Stimulated activated CD4-positive, alpha-beta T cell treated with anti-CD3 and anti-CD28 coated beads, Interleukin-1b, Interleukin-23, amount 100 ng/mL, for 48 hours (primary cell): Measurements from ENCODE around the gene GALNT4.

ENCODE experiments used
- DNase-seq: peaks from one replicate; pipeline ENCODE4 v3.0.0-alpha.2; 2020

Gene GALNT4

DNA sequence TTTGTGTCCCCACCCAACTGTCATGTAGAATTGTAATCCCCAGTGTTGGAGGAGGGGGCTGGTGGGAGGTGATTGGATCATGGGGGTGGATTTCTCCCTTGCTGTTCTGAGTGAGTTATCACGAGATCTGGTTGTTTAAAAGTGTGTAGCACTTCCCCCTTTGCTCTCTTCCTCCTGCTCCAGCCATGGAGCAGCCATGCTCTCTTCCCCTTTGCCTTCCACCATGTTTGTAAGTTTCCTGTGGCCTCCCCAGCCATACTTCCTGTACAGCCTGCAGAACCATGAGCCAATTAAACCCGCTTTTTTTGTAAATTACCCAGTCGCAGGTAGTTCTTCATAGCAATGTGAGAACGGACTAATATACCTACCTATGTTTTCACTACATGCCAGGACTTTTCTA, 3.8 kb upstream of the GALNT4 start:
- DNase-seq = no peak

GRCh38 chr12:89525824-89526770, 1.5 kb upstream of the GALNT4 start, which contains the start of gene POC1B:
Gene POC1B (minus strand): TSS chr12:89526047. CDS start chr12:89525895, 152 bp downstream.
- peak; percentile 77 for DNase-seq

- DNase-seq = peak; percentile 36
These were observed 768 bp upstream of the GALNT4 start for GRCh38 chr12:89525305-89525823.

DNA sequence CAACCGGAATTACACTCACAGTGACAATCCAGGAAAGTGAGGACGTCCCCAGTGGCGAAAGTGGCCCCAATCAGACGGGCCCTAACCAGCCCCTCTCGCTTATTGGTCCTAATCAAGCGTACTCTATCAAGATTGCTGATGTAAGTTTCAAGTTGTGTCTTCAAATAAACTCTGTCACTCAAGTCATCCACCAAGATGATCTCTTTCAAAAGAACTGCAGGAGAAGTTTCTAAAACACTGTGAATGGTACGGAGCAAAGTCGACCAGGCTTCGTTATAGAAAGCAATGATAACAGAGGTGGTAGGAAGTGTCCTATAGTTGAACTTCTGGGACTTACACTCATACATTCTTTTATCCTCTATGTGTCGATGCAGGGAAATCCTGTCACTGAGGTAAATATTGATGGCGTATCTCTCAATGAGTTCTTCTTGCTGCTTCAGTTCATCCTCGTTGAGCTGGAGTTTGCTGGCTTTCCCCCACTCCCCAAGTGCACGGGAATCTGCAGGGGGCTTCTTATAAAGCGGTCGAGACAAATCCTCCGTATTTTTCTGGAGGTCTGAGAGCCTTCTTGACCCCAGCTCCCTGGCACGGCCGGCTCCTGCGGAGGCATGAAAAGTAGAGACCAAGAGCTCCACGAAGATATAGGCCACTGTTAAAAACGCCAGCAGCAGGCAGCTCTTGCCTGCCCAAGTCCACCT, 604 bp downstream of the GALNT4 start:
- DNase-seq = no peak

DNA sequence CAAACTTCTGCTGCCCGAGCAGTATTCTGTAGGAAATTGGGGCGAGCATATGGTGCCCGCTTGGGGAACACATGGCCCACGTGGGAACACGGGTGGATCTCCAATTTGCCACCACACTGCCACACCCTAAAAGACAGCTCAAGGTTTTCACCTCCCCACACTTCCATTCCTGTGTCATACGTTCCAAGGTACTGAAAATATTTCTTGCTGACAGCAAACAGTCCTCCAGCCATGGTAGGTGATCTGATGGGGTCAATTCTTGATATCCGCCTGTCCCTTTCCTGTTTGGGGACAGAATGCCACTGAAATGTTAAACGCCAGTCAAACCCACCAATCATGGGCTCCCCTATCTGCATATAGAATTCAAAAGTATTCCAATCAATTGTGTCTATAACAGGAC, 1.2 kb downstream of the GALNT4 start:
- DNase-seq = no peak

DNA sequence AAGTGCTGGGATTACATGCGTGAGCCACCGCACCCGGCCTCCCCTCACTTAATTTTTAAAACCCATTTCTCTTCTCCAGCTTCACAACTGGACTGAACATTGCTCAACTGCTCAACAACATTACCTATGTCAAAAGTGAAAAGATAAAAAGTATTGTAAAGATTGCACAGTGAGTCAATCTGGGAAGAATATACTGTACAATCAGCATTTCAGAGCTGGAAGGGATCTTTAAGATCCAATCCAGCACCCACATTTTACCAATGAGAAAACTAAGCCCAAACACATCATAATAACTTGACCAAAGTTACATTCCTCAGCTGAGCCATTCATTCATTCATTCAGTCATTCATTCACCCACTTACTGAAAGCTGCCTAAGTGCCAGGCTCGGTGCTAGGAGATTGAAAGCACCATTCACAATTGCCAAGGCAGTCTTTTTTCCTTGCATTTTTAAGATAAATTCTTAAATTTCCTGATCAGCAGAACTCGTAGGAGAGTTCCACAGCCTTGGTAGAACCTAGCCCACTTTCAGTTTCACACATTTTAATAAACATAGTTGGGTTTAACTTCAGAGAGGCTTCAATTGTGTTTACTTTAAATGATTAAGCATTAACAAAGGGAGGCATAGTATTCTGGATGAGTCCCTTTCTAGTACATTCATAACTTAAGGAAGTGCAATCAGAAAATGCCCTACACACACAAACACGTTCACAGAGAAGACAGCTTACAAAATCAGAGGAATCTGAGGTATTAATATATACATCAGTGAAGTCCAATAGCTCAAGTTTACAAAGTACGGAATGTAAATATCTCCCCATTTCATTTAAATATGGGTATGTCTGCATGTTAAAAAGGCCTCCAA, 3.0 kb downstream of the GALNT4 start:
- no peak for DNase-seq

- DNase-seq = no peak
These were observed 6.9 kb downstream of the GALNT4 start for GRCh38 chr12:89517720-89518119.

- no peak for DNase-seq
These were observed 8.0 kb downstream of the GALNT4 start for GRCh38 chr12:89516633-89517032.

DNA sequence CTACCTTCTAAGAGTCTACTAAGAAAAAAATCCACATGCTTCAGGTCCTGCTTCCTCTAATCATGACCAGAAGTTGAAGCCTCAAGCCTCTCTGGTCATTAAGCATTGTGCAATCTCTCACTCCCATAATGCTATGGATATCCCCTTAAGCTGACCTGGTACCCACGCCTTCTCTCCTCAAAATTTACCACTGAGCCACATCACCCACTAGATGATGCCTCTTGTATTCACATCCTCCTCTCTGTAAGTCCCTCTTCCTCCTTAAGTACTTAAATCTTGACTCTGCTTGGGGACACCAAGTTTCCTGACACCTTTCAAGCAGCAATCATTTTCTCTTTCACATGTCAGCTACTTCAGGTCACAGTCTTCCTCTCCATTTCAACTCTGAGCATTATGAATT, 9.8 kb downstream of the GALNT4 start:
- DNase-seq = no peak

GRCh38 chr12:89513544-89513943, 11.1 kb downstream of the GALNT4 start:
- DNase-seq = no peak

GRCh38 chr12:89507015-89507824, 17.4 kb downstream of the GALNT4 start:
- no peak for DNase-seq

GRCh38 chr12:89506050-89506449, 18.5 kb downstream of the GALNT4 start:
- no peak for DNase-seq

- no peak for DNase-seq
These were observed 19.8 kb downstream of the GALNT4 start for GRCh38 chr12:89504560-89505346.

GRCh38 chr12:89501793-89502192, 22.8 kb downstream of the GALNT4 start:
- no peak for DNase-seq

GRCh38 chr12:89499857-89500256, 24.7 kb downstream of the GALNT4 start:
- DNase-seq = no peak

GRCh38 chr12:89497467-89497866, 27.1 kb downstream of the GALNT4 start:
- no peak for DNase-seq

GRCh38 chr12:89497005-89497404, 27.6 kb downstream of the GALNT4 start:
- DNase-seq = no peak

DNA sequence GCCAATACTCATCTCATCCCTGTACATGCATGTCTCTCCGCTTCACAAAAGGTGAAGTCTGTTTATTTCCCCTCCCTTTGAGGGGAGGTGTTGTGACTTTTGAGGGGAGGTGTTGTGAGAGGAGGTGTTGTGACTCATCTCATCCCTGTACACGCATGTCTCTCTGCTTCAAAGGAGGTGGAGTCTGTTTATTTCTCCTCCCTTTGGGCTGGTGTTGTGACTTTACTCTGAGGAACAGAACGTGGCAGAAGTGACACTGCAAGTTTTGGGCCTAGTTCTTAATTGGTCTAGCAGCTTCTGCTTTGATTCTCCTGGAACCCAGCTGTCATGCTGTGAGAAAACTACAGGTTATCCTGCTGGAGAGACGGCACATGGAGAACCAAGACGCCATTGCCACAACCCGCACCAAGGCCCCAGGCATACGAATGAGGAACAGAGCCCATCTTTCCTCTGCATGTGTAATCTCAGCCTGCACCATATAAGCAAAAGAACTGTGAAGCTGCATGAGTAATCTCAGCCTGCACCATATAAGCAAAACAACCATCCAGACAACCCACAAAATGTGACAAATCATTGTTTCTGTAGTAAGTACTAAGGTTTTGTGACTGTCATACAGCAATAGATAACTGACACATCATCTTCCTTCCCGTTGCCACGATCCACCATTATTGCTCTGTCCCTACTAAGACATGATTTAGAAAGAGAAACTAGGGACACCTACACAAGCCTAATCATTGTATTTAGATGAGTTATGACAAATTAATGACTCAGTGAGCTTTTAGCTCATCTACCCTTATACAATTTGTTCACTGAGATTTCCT, 30.0 kb downstream of the GALNT4 start:
- peak; percentile 71 for DNase-seq

DNA sequence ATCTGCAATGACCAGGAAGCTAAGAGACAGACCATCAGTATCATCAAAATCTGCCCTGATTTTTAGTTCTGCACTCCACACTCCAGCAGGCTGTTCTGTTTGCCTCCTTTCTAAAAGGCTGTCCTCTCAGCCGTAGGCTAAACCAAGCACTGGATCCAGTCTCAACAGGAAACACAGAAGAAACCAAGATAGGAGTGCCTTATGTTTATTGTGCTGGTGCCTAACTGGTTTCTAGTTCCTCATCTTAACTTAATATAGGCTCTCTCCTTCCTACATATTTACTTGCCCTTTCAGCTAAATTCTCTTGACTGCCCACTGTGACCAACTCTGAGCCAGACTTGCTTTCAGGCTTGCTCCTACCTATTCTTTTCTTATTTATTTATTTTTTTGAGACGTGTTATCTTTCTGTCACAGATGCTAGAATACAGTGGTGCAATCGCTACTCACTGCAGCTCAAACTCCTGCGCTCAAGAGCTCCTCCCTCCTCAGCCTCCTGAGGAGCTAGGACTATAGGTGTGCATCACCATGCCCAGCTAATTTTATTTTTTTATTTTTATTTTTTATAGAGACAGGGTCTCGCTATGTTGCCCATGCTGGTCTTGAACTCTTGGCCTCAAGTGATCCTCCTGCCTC, 30.8 kb downstream of the GALNT4 start:
- DNase-seq = no peak

- DNase-seq = no peak
These were observed 31.7 kb downstream of the GALNT4 start for GRCh38 chr12:89492883-89493282.
